Uterus (tissue), 2 donors: ENCODE measurements around the gene STXBP1.

ENCODE experiments used
- CTCF ChIP-seq, 4 experiments: fragments of 200-600 bp in 2 of 4; fragments of 450-650 bp in 2 of 4; sonication (generic) in 2 of 4; IDR thresholded peaks; one replicate each; pipeline ENCODE4 v1.5.1; 2016 to 2019; ENCODE audit warnings: antibody characterized with exemption in 4 of 4, mild to moderate bottlenecking in 2 of 4, moderate library complexity in 1 of 4
- POLR2A ChIP-seq, 2 donors: fragments of 450-650 bp; IDR thresholded peaks; one replicate each; pipeline ENCODE4 v1.6.1; 2016; ENCODE audit warnings: antibody characterized with exemption in 2 of 2, mild to moderate bottlenecking in 1 of 2, moderate library complexity in 1 of 2

- no peak for TF ChIP-seq CTCF (IDR thresholded peaks at IDR 0.05)
- TF ChIP-seq POLR2A (IDR thresholded peaks at IDR 0.05): no peak
Observed at GRCh38 chr9:127676638-127677037, 64.6 kb downstream of the STXBP1 start.
